HPDE6-E6E7 (cell line): ENCODE measurements around the gene SIN3B.

Experiments used
- DNase-seq: peaks from one replicate; pipeline ENCODE4 v3.0.0; 2011; ENCODE audit warnings: missing footprints; ENCODE audit errors: extremely low spot score

SIN3B gene

GRCh38 chr19:16911046-16911445, 81.8 kb downstream of the SIN3B start:
- DNase-seq, result no peak

GRCh38 chr19:16912780-16913179, 83.6 kb downstream of the SIN3B start:
- DNase-seq, result no peak

GRCh38 chr19:16914421-16914820, 85.2 kb downstream of the SIN3B start:
- no peak for DNase-seq

GRCh38 chr19:16915135-16915534, 85.9 kb downstream of the SIN3B start:
- no peak for DNase-seq

GRCh38 chr19:16915734-16916133, 86.5 kb downstream of the SIN3B start:
- DNase-seq, result no peak

- no peak for DNase-seq
Measured at GRCh38 chr19:16917401-16917800, 88.2 kb downstream of the SIN3B start.

GRCh38 chr19:16919496-16919895, 90.3 kb downstream of the SIN3B start:
- no peak for DNase-seq

GRCh38 chr19:16920816-16921529, 91.8 kb downstream of the SIN3B start:
- DNase-seq, result peak; percentile 67

GRCh38 chr19:16921766-16922591, 92.8 kb downstream of the SIN3B start:
- DNase-seq, result no peak

GRCh38 chr19:16922592-16922934, 93.4 kb downstream of the SIN3B start:
- no peak for DNase-seq

GRCh38 chr19:16922949-16923348, 93.8 kb downstream of the SIN3B start:
- DNase-seq, result no peak

- DNase-seq, result no peak
Measured at GRCh38 chr19:16927883-16928282, 98.7 kb downstream of the SIN3B start.

- DNase-seq, result no peak
Measured at GRCh38 chr19:16928351-16928750, 99.2 kb downstream of the SIN3B start.

GRCh38 chr19:16928916-16929315, 99.7 kb downstream of the SIN3B start:
- DNase-seq, result no peak
